NCI-H2196 (cell line): ENCODE data around the gene SAMD3.
"Not testable (repeated sequence)": the region's sequence is repeated elsewhere in the genome, so short reads cannot be mapped to it uniquely, and the experiment has no call there.

ENCODE experiments used
- DNase-seq: peaks from one replicate; lab custom pipeline; 2025; ENCODE audit not compliant: unreplicated experiment; lab: John Stamatoyannopoulos, UW

SAMD3 gene

DNA sequence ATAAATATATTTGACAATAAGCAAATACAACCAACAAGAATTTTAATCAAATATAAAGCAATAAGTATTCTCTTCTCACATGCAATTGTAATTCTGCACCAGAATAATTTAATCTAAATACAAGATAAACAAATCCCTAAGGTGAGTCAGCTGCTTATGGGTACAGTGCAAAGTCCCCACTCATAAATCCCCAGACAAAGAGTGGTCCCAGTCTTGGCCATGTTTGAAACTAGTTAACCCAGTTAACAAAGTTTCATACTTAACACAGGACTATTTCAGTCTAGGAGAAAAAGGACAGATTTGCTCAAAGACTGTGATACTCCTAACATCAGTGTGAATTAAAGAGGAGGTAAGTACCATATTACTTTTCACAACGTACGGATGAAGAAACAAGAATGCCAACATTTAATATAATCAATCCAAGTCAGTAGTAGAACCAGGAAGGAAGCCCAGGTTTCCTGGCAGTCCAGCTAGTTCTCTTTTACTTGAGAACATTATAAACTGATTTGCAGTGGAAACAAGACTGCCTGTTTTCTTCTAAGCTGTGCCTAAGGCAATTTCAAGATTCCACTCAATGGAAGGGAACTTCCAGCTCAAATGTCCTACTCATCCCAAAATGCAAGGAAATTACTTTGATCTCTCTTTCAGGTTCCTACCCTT is 10.4 kb downstream of the SAMD3 start:
- no peak for DNase-seq

DNA sequence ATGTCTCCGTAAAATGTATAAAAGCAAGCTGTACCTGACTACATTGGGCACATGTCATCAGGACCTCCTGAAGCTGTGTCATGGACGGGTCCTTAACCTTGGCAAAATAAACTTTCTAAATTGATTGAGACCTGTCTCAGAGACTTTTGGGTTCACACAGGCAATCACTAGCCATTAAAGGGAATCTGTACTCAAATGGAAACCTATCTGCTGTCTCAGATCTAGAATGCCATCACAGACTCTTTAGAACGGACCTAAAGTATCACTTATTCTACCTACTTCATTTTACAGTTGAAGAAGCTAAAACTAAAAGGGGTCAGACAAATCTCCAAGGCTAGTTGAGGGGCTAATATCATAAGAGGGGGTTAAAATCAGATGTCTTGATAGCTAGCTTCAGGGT is 11.1 kb downstream of the SAMD3 start:
- DNase-seq = no peak

DNA sequence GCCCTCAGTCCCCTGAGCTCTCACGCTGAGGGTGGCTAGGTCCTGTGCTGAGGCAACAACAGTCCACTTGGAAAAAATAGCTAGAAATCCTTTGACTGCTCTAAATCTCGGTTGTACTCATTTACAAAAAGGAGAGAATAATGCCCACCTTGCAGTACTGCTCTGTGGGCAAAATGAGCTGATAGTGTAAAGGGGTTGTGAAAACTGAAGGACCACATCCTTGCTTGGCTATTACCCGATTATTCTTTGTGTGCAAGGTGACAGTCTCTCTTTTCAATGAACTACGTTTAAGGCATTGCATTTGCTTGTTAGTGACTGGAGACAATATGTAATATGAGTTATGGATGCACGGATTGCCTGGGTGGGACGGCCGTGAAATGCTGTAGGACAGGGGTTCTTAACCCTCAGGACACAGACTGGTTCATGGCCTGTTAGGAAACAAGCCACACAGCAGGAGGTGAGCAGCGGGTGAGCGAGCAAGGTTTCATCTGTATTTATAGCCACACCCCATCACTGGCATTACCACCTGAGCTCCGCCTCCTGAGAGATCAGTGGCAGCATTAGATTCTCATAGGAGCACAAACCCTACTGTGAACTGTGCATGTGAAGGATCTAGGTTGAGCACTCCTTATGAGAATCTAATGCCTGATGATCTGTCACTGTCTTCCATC is 14.6 kb downstream of the SAMD3 start:
- no peak for DNase-seq

DNA sequence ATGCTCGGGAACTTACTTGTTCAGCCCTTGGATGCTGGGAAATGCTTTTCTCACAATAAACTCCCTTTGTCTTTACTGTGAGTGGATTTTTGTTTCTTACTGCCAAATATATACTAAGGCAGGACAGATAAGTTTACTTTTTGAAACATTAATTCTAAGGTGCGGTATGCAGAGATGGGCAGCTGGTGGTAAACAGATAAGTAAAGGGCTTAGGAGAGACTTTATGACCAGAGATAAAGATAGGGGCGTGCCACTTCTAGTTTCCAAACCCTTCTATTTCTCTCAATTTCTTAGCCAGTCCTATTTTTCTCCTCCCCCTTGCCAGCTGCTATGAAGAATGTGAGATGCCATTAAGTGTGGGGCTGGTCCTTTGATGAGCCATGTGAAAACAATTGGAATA is 16.3 kb downstream of the SAMD3 start:
- no peak for DNase-seq

DNA sequence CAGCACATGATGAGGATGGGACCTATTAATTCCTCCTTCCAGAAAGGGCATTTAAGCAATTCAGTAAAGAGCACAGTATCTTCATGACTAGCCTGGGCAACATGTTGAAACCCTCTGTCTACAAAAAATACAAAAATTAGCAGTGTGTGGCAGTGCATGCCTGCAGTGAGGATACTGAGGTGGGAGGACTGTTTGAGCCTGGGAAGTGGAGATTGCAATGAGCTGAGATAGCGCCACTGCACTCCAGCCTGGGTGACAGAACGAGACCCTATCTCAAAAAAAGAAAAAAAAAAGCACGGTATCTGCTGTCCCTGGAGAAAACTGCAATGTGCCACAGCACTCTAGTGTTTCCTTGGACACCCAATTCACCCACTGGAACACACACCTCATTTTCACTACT is 18.4 kb downstream of the SAMD3 start:
- no peak for DNase-seq

DNA sequence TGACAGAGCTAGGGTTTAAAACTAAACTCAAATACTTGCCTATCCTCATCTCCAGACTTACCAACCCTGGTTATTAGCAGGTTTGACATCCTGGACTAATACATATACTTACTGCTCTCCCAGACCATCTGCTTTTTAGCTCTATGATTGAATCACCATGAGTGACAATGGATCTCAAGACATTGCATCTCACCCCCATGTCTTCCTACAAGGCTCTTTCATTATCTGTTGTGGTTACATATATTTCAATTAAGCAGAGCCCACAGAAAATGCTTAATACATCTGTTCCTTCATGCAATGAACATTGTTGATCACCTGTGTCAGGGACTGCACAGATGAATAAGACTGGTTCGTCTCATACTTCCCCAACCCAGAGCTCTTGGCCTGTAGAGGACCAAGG is 19.4 kb downstream of the SAMD3 start:
- DNase-seq = no peak

DNA sequence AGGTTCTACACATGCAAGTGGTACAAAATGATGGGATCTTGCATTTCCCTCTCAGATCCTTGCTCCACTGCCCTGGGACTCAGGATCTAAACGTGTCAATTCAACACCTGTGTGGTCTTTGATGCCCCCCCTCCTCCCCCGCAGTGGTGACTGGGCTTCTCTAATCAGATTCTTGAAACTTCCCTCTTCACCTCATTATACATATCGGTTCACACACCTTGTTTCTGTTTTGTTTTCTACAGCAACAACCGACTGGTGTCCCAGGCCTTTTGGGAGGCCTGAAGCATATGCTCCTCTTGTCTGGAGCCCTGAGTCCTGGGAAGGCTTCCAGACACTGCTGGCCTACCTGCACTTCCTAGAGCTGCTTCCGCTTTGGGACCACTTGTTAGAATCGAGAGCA is 20.0 kb downstream of the SAMD3 start:
- no peak for DNase-seq

DNA sequence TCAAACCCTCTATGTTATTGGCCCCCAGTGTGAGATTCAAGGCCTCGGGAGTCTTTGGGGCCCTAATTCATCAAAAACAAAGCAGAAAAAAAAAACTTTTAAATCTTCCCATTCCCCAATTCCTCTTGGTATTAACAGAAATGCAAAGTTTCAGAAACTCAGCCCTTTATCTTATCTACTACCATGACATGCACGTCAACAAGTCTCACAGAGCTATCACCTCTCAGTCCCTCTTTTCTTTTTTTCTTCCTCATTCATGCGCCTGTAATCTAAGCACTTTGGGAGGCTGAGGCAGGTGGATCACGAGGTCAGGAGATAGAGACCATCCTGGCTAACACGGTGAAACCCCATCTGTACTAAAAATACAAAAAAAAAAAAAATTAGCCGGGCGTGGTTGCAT is 22.7 kb downstream of the SAMD3 start:
- no peak for DNase-seq

DNA sequence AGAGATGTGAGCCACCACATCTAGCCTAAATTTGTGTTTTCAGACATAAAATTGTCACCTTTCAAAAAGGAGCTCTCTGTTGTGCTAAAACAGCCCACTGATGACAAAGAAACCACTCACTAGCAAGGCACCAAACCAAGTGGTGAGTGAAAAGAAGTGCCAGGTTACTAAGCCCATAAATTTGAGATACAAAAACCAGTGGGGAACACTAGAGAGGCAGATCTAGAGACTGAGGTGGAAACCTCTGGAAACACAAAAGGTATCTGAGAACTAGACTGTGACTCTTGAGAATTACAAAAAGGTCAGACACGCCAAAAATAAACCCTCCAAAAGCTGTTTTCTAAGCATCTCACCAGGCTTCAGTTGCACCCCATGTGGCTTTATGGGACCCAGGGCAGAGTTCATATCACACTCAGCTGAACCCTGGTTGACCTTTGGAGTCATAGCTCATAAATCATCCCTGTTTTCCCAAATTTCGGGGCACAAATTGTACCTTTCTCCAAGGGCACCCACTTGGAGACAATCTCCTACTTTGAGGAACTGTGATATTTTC is 24.2 kb downstream of the SAMD3 start:
- no peak for DNase-seq

DNA sequence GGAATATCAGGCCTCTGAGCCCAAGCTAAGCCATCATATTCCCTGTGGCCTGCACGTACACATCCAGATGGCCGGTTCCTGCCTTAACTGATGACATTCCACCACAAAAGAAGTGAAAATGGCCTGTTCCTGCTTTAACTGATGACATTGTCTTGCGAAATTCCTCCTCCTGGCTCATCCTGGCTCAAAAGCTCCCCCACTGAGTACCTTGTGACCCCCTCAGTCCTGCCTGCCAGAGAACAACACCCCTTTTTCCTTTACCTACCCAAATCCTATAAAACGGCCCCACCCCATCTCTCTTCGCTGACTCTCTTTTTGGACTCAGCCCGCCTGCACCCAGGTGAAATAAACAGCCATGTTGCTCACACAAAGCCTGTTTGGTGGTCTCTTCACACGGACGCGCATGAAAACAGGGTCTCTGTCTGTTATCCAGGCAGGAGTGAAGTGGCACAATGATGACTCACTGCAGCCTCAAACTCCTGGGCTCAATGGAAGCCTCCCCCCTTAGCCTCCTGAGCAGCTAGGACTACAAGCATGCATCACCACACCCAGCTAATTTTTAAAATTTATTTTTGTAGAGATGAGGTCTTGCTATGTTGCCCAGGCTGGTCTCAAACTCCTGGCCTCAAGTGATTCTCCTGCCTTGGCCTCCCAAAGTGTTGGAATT is 24.8 kb downstream of the SAMD3 start:
- DNase-seq = not testable (repeated sequence)

DNA sequence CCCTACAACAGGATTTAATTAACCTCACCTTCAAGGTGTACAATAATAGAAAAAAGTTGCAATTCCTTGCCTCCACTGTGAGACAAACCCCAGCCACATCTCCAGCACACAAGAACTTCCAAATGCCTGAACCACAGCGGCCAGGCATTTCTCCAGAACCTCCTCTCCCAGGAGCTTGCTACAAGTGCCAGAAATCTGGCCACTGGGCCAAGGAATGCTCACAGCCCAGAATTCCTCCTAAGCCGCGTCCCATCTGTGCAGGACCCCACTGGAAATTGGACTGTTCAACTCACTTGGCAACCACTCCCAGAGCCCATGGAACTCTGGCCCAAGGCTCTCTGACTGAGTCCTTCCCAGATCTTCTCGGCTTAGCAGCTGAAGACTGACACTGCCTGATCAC is 28.3 kb downstream of the SAMD3 start:
- DNase-seq = not testable (repeated sequence)

DNA sequence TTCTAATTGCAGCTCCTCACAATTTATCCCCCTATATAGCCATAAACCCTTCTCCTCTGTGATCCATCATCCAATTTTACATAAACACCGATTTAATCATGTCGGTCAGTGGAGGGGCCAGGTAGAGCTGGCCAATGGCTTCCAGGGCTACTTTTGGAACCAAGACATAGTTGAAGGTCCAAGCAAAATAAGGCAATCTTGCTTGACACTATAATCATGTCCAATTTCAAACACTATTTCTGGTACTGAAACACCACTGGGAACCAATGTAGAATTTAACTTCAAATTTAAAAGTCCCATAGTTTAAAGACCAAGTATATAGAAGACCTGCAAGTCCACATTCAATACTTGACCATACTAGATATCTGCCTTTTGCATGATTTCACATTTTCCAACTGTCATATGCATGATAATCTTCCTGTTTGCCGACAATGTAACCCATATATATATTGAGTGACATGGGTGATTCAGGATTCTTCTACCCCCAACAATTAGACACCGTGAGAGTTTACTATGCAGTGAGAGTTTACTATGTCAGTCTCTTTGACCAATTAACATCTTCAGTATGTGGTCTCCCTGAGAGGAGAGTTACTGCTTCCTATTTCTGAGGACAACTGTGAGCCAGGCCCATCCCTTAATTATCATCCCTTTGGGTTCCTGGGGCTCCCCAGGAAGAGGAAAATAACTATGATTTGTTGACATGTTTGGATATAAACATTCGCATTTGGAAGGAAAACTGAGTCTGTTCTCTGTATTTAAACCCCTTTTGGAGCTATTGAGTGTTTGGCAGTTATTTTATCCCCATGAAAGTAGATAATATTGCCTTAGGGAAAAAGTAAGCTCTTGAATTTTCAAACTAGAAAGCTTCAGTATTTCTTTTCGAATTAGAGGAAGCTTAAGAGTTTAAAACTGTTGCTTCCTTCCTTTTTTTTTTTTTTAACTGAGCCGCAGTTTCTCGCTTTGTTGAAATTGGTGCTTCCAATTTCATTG is 31.8 kb downstream of the SAMD3 start:
- DNase-seq = no peak

DNA sequence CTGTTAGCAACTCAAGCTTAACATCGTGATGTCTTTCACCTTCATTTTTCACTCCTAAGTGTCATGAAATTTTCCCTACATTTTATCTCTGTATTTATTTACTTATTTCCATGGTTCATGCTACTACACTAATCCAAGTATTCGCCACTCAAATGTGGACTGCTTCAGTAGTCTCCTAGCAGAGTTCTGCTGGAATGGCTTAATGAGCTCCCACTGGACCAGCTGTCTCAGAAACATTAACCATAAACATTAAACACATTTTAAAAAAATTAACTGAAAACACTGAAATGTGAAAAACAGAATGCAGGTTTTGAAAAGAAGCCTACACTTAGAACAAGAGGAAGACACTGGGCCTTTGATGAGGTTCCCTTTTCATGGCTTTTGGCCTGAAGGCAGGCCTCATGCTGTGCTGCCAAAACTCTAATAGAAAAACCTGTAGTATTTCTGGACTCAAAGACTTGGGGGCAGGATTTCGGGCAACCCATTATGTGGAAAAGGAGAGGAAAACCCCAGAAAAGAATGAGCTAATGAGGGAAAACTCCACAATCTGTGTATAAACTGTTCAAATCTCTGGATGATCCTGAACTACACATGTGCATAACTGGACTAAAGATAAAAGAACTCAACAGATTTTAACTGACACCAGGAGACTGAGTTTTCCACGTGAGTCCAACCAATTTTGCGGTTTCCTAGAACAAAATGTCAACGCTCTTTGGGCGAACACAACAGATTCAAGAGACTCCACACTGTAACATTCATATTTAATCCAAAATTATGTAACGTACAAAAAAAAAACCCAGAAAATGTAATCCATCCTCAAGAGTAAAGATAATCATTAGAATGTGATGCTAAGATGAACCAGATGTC is 33.0 kb downstream of the SAMD3 start:
- no peak for DNase-seq

DNA sequence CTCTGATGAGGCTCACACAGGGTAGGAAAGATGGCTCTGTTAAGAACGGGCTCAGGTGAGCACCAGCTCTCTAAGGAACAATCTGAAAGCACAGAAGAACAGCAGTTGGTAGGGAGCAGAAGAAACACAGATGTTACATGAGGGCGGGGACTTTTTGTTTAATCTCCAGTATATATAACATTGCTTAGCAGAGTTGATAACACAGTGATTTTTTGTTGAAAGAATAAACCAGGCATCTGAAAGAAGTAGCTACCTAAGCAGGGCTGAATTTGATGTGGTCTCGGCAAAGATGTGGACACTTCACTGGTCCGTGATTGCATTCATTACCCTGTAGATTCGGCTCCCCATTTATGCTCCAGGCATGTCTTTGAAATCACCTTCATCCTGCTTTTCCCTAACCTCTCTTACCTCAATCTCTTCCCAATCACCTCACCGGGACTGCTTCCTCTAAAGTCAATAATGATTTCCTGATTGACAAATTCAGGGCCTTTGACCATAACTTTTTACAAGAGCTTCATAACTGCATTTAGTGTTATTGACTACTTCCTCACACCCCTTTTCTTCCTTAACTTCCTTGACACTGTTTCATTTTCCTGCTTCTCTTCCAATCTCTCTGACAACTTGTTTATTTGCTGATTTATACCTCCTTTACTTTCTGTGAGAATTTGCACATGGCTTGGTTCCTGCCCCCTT is 34.4 kb downstream of the SAMD3 start:
- DNase-seq = no peak

DNA sequence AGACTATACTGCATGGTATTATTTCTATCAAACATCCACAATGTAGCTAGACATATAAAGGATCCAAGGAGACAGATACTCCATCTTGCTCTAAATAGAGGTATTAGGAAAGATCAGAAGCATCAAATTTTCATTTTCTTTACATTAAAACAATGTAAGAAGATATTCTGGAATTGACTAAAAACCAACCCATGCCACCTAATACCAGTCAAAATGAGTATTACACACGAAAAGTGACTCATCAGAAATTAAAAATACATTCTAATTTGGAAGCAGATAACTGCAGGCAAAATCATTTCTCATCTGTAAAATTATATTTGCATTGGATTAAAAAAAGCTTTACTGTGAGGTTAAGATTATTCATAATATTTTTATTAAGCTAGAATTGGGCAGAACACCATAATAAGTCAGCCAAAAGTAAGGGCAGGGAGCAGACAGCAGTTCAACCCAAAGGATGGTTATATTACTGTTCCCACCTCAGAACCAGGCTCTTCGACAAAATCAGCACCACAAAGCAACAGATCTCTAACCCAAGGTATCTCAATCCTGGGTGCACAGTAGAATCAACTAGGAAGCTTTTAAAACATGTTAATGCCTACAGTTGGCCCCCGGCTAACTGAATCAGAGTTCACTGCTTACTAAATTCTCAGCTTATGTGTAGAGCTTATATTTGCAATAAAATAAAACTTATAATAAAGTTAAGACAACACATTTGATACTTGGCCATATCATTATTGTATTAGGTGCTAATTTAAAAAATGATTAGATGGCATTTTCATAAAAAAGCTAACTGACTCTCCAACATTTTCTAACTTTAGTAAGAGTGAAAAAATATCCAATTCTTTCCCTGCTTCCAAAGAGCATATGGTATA is 35.2 kb downstream of the SAMD3 start:
- DNase-seq = no peak

DNA sequence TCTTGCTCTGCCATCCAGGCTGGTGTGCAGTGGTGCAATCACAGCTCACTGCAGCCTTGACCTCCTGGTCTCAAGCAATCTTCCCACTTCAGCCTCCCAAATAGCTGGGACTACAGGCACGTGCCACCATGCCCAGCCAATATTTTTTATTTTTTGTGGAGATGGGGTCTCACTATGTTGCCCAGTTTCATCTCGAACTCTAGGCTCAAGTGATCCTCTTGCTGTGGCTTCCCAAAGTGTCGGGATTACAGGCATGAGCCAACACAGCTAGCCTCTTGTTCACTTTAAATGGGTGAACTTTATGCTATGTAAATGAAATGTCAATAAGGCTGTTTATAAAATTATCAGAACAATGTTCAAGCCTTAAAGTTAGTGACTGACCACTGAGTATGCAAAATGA is 37.1 kb downstream of the SAMD3 start:
- DNase-seq = no peak

DNA sequence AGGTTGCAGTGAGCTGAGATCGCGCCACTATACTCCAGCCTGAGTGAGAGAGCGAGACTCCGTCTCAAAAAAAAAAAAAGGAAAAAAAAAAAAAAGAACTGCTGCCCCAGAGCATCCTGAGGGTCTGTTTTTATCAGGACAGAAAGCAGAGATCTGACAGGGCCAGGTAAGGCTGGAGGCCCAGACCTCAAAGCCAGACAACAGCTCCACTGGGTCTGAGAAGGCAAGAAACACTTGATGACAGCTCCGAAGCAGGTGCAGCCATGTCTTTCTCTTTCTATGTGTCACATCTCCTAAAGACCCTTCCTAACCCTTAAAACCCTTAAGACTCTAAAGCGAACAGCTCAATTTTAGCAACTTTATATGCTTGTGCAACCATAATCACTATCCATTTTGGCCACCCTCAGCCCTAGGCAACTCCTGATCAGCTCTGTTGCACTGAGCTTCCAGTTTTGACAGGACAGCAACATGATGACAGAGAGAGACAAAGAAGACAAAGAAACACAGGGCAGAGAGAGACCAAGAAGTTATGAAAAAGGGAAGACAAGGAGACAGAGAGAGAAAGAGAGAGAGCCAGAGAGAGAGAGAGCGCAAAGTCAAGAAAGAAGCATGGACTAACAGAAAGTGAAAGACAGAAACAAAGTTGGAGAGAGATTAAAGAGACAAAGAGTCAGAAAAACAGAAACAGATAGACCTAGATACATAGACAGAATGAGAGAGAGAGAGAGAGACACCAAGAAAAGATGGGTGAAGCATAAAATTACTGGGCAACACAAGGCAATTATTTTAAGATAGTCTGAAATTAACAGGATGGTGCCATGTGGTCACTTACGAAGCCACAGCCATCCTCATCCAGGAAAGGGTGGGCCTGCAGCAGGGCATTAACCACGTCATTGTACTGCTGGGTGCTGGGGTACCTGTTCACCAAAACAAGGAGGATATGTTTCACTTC is 39.2 kb downstream of the SAMD3 start:
- no peak for DNase-seq
